Measurements from ENCODE around the gene FOXR1. TPM values are rescaled to one million over a fixed set of nuclear protein-coding genes. Genes with fewer than 3 reads are reported as not detected.

The FOXR1 gene
- total and polyA plus RNA-seq, 2 donors (not counting 3 experiments of a cell fraction or from before 2014, with no cell fraction given), result not detected

DNA sequence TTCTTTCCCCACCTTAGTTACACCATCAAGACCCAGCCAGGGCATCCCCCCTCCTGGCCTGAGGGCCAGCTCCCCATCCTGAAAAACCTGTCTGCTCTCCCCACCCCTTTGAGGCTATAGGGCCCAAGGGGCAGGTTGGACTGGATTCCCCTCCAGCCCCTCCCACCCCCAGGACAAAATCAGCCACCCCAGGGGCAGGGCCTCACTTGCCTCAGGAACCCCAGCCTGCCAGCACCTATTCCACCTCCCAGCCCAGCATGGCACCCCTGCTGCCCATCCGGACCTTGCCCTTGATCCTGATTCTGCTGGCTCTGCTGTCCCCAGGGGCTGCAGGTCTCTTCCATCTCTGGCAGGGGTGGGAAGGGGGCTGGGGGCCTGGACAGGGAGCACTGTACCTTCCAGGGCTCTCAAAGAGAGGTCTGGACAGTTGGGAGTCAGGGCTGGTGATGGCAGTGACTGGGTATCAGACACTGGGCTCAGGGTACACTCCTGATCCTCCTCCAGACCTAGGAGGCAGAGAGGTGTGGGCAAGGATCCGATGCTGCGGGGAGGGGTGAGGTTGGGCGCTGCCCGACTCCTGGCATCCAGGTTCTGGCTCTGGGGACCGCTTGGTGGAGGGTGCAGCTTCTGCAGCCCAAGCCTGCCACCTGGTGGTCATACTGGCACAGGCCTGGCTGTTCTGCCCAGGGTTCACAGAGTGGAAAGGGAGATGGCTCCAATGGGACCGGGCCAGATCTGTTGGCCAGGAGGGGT, 15.3 kb upstream of the FOXR1 start, which contains the start of gene UPK2:
Gene UPK2, plus strand, starts transcription at position 205 of the 753 bp plus-strand sequence. Its CDS starts 53 bp downstream, at position 258.
- POLR2A ChIA-PET, result no interaction called here
- no peaks in the 10 kb centered on the region for H3K79me2 ChIP-seq (ENCODE audit: control insufficient read depth, insufficient read depth, low read length)
- DNase-seq (ENCODE audit: low read depth, low spot score) (peak; percentile 68), FAIRE-seq (peak; percentile 78)
- H3K4me3 ChIP-seq (replicated peaks in 1 of 3; ENCODE audit: insufficient read depth in 1 of 3, low read depth in 1 of 3, low read length in 3 of 3), result no peak within 1 kb of the TSS
- no peaks in the 10 kb centered on the region for H4K20me1 ChIP-seq (replicated peaks; ENCODE audit: control insufficient read depth, extremely low read depth, insufficient read depth, low read length)
- no peak within 1 kb of the TSS for H2AFZ ChIP-seq (ENCODE audit: low read depth, low read length)
- no peak within 1 kb of the TSS for H3K27ac ChIP-seq (ENCODE audit: insufficient read depth, low read depth, low read length)
- dilution Hi-C loops (cut with MboI; ENCODE audit: extremely low pct_ligation_motif_present, low sequenced_read_pairs) (no loop called here), intact Hi-C loops (cut with micrococcal nuclease) (loop anchor here (1.0 kb wide), 6 partner anchors 28 to 297 kb away; partner anchors contain the start of gene DDX6)
- no peak within 1 kb of the TSS for H3K4me2 ChIP-seq (ENCODE audit: insufficient read depth, low read length)
- CTCF ChIA-PET, result interaction anchor here (0.7 to 2.8 kb wide), 18 partner anchors 9 to 361 kb away, joined by 3 to 45 read pairs (median 4); partner anchors contain the start of gene DDX6
- no peaks in the 10 kb centered on the region for H3K9me3 ChIP-seq (replicated peaks; ENCODE audit: control insufficient read depth, insufficient read depth, low read length)
- peaks cover 3 to 5% of the 10 kb centered on the region in 2 experiments for H3K27me3 ChIP-seq (ENCODE audit: control insufficient read depth in 2 of 2, insufficient read depth in 2 of 2, low read length in 2 of 2)
- no peaks in the 10 kb centered on the region for H3K4me1 ChIP-seq (ENCODE audit: control insufficient read depth, extremely low read depth, insufficient read depth, low read length)
- no peaks in the 10 kb centered on the region for H3K36me3 ChIP-seq (ENCODE audit: control insufficient read depth in 2 of 2, extremely low read depth in 1 of 2, insufficient read depth in 2 of 2, low read length in 2 of 2)
- H3K9ac ChIP-seq (replicated peaks; ENCODE audit: extremely low read depth, insufficient read depth, low read length), result no peak within 1 kb of the TSS
- no TSS peak for BruUV-seq (replicated peaks)
- TF ChIP-seq, protein P1, sequence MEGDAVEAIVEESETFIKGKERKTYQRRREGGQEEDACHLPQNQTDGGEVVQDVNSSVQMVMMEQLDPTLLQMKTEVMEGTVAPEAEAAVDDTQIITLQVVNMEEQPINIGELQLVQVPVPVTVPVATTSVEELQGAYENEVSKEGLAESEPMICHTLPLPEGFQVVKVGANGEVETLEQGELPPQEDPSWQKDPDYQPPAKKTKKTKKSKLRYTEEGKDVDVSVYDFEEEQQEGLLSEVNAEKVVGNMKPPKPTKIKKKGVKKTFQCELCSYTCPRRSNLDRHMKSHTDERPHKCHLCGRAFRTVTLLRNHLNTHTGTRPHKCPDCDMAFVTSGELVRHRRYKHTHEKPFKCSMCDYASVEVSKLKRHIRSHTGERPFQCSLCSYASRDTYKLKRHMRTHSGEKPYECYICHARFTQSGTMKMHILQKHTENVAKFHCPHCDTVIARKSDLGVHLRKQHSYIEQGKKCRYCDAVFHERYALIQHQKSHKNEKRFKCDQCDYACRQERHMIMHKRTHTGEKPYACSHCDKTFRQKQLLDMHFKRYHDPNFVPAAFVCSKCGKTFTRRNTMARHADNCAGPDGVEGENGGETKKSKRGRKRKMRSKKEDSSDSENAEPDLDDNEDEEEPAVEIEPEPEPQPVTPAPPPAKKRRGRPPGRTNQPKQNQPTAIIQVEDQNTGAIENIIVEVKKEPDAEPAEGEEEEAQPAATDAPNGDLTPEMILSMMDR (IDR thresholded peaks at IDR 0.05; ENCODE audit: extremely low read depth in 1 of 2, insufficient read depth in 1 of 2, low read depth in 1 of 2, low read length in 2 of 2), result peak; percentile 88 to 97
- TF ChIP-seq EZH2 (IDR thresholded peaks at IDR 0.05; ENCODE audit: borderline replicate concordance, low read depth, low read length, severe bottlenecking), result no peak
- no peaks in the 10 kb centered on the region for H3K9me1 ChIP-seq (replicated peaks; ENCODE audit: control insufficient read depth, extremely low read depth, insufficient read depth, low read length)

All from endothelial cell of umbilical vein (primary cell).